Suppressor macrophage treated with lipopolysaccharide for 1 hour (primary cell): ENCODE results near the gene PPP4R4.

ENCODE experiments used
- DNase-seq, 3 donors: peaks; one replicate each; pipeline ENCODE4 v3.0.0-alpha.2; 2020 to 2022

PPP4R4 gene

GRCh38 chr14:94173885-94174603 is at the start of gene PPP4R4:
PPP4R4 (plus strand) TSS chr14:94174322; CDS start chr14:94174466, 144 bp downstream.
- DNase-seq = peak; percentile 76 to 94 (median 84)

GRCh38 chr14:94124582-94125377 is 49.3 kb upstream of the PPP4R4 start:
- DNase-seq = no peak

GRCh38 chr14:94125659-94126418 is 48.3 kb upstream of the PPP4R4 start:
- no peak for DNase-seq

GRCh38 chr14:94126419-94126677 is 47.8 kb upstream of the PPP4R4 start:
- no peak for DNase-seq

GRCh38 chr14:94126800-94127199 is 47.3 kb upstream of the PPP4R4 start:
- no peak for DNase-seq

GRCh38 chr14:94127330-94127729 is 46.8 kb upstream of the PPP4R4 start:
- DNase-seq = no peak

GRCh38 chr14:94128216-94128839 is 45.8 kb upstream of the PPP4R4 start:
- DNase-seq = no peak

- DNase-seq = peak; percentile 83 to 93 (median 88)
Measured at GRCh38 chr14:94129111-94129757, 44.9 kb upstream of the PPP4R4 start, which contains the start of gene IFI27L2. IFI27L2 (minus strand) TSS chr14:94129604; CDS start chr14:94129564, 40 bp downstream.

GRCh38 chr14:94129758-94130414 is 44.2 kb upstream of the PPP4R4 start:
- DNase-seq = peak; percentile 76 to 84 (median 83)

GRCh38 chr14:94132285-94132887 is 41.7 kb upstream of the PPP4R4 start:
- DNase-seq = peak; percentile 79 to 87 (median 81)

GRCh38 chr14:94135476-94135875 is 38.6 kb upstream of the PPP4R4 start:
- no peak for DNase-seq

- peak; percentile 89 to 92 (median 91) for DNase-seq
Measured at GRCh38 chr14:94136575-94137331, 37.4 kb upstream of the PPP4R4 start.

- no peak for DNase-seq
Measured at GRCh38 chr14:94138251-94138650, 35.9 kb upstream of the PPP4R4 start.

GRCh38 chr14:94139006-94139405 is 35.1 kb upstream of the PPP4R4 start:
- DNase-seq = no peak

- DNase-seq = no peak
Measured at GRCh38 chr14:94139421-94139820, 34.7 kb upstream of the PPP4R4 start.

- DNase-seq = no peak
Measured at GRCh38 chr14:94142247-94142646, 31.9 kb upstream of the PPP4R4 start.

GRCh38 chr14:94142836-94143235 is 31.3 kb upstream of the PPP4R4 start:
- no peak for DNase-seq

- no peak for DNase-seq
Measured at GRCh38 chr14:94143239-94143638, 30.9 kb upstream of the PPP4R4 start.

- no peak for DNase-seq
Measured at GRCh38 chr14:94143711-94144110, 30.4 kb upstream of the PPP4R4 start.

GRCh38 chr14:94144765-94145164 is 29.4 kb upstream of the PPP4R4 start:
- peak; percentile 21 to 36 (median 35) for DNase-seq
